Activated naive CD8-positive, alpha-beta T cell treated with anti-CD3 and anti-CD28 coated beads for 36 hours (primary cell): ENCODE measurements around the gene BEAN1. TPM values are rescaled to one million over a fixed set of nuclear protein-coding genes. Genes with fewer than 3 reads are reported as not detected.

Experiments
- DNase-seq: peaks from one replicate; pipeline ENCODE4 v3.0.0; 2021
- H3K27ac Mint-ChIP-seq: one replicate; pipeline ENCODE4 v1.8.0; 2022; ENCODE audit warnings: mild to moderate bottlenecking, moderate library complexity, mixed read lengths
- H3K27me3 Mint-ChIP-seq: one replicate; pipeline ENCODE4 v1.8.0; 2022; ENCODE audit warnings: mild to moderate bottlenecking, mixed read lengths
- H3K36me3 Mint-ChIP-seq: one replicate; pipeline ENCODE4 v1.8.0; 2021; ENCODE audit warnings: mild to moderate bottlenecking, mixed read lengths
- H3K4me1 Mint-ChIP-seq: one replicate; pipeline ENCODE4 v1.8.0; 2021; ENCODE audit warnings: mixed read lengths
- H3K4me3 Mint-ChIP-seq: one replicate; pipeline ENCODE4 v1.8.0; 2022; ENCODE audit warnings: mild to moderate bottlenecking, moderate library complexity, mixed read lengths
- H3K9me3 Mint-ChIP-seq: one replicate; pipeline ENCODE4 v1.8.0; 2022; ENCODE audit warnings: mixed read lengths
- total RNA-seq, 2 experiments: library from RNA; stranded (reverse); gene quantifications; one replicate each; pipeline ENCODE4 v1.2.3, GENCODE V29; 2021

BEAN1 gene
- total RNA-seq, 2 experiments from 2014 or later: not detected

GRCh38 chr16:66525396-66526180 lies 98.5 kb downstream of the BEAN1 start:
- H3K4me1 Mint-ChIP-seq: peaks cover 58% of the 10 kb centered on the region
- no peaks in the 10 kb centered on the region for H3K27me3 Mint-ChIP-seq
- no peak overlapping the region for H3K4me3 Mint-ChIP-seq
- no peak for DNase-seq
- H3K27ac Mint-ChIP-seq: no peak overlapping the region
- H3K36me3 Mint-ChIP-seq: peaks cover 8% of the 10 kb centered on the region
- no peaks in the 10 kb centered on the region for H3K9me3 Mint-ChIP-seq

- Mint-ChIP-seq H3K4me3 (no peak overlapping the region), H3K27ac (no peak overlapping the region), H3K4me1 (peaks cover 33% of the 10 kb centered on the region), H3K9me3 (no peaks in the 10 kb centered on the region), H3K36me3 (peaks cover 6% of the 10 kb centered on the region), H3K27me3 (no peaks in the 10 kb centered on the region)
- no peak for DNase-seq
Observed at GRCh38 chr16:66528294-66528693, 101.2 kb downstream of the BEAN1 start.

GRCh38 chr16:66529475-66529874 lies 102.4 kb downstream of the BEAN1 start:
- Mint-ChIP-seq H3K27ac (no peak overlapping the region), H3K4me3 (no peak overlapping the region), H3K9me3 (no peaks in the 10 kb centered on the region), H3K4me1 (peaks cover 23% of the 10 kb centered on the region), H3K36me3 (peaks cover 3% of the 10 kb centered on the region), H3K27me3 (no peaks in the 10 kb centered on the region)
- DNase-seq: no peak

Other genes starting within 250 kb of the BEAN1 start
- gene CDH5, start 60.6 kb upstream of the BEAN1 start, total RNA-seq: not detected
- 1 to 10 TPM; 5.6 to 6.9 TPM for gene TK2, start 122.8 kb downstream of the BEAN1 start, total RNA-seq
- 100 to 1,000 TPM in 1 of 2 experiments, 10 to 100 TPM in 1; 93.0 to 103 TPM for gene CKLF, start 125.3 kb downstream of the BEAN1 start, total RNA-seq
- gene CMTM1, start 139.1 kb downstream of the BEAN1 start, total RNA-seq: 1 to 10 TPM; 2.8 to 5.9 TPM
- not detected for gene CMTM2, start 152.2 kb downstream of the BEAN1 start, total RNA-seq
- 10 to 100 TPM; 55.1 to 60.5 TPM for gene CMTM3, start 177.4 kb downstream of the BEAN1 start, total RNA-seq